Hematopoietic multipotent progenitor cell treated with erythropoietin and hydrocortisone succinate and interleukin-3 and kit ligand, for 17 days (in vitro differentiated cells): ENCODE measurements around the gene ZNF568.

Source experiments
- DNase-seq: peaks from one replicate; pipeline ENCODE4 v3.0.0-alpha.2; 2015; ENCODE audit warnings: low spot score

Gene ZNF568

DNA sequence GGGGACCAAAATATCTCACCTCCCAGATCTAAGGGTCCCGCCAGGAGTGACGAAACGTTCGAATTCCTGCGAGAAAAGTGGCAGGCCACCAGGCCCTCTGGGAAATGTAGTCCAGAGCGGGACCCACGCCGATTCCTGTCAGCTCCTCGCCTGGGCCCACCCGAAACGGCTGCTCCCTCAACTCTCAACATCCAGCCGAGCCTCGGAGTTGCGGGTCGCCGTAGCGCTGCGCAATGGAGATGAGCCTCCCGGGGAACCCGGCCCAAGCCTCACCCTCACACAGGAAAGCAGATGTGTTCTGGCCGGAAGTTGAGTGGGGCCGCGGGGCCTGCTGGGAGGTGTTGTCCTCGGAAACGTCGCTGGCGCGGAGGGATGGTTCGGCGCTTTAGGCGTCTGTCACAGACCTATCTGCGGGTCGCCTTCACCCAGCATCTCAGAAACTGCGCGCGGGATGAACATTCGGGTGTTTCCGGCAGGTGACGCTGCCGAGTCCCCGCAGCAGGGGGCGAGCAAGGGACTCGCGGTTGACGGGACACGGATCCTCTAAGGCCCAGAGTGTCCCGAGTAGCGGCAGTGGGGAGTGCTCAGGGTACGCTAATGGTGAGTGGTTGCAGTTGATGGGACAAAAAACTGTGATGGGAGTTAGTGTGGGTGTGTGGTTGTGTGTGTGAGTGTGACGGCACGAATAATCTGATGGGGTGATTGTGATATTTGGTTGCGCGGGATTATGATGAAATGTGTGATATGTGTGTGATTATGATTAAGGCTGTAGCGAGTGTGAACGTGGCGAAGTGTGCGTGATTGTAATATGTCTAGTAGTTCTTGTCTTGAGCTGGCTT lies at the start of gene ZNF568, which contains the start of gene ZNF829:
ZNF568 (plus strand) TSS at position 341 of the 839 bp plus-strand sequence. CDS start 6,439 bp downstream, outside the sequence.
ZNF829 (minus strand) TSS at position 300 of the 839 bp plus-strand sequence. CDS start 1,124 bp downstream, outside the sequence.
- DNase-seq, result peak; percentile 55

DNA sequence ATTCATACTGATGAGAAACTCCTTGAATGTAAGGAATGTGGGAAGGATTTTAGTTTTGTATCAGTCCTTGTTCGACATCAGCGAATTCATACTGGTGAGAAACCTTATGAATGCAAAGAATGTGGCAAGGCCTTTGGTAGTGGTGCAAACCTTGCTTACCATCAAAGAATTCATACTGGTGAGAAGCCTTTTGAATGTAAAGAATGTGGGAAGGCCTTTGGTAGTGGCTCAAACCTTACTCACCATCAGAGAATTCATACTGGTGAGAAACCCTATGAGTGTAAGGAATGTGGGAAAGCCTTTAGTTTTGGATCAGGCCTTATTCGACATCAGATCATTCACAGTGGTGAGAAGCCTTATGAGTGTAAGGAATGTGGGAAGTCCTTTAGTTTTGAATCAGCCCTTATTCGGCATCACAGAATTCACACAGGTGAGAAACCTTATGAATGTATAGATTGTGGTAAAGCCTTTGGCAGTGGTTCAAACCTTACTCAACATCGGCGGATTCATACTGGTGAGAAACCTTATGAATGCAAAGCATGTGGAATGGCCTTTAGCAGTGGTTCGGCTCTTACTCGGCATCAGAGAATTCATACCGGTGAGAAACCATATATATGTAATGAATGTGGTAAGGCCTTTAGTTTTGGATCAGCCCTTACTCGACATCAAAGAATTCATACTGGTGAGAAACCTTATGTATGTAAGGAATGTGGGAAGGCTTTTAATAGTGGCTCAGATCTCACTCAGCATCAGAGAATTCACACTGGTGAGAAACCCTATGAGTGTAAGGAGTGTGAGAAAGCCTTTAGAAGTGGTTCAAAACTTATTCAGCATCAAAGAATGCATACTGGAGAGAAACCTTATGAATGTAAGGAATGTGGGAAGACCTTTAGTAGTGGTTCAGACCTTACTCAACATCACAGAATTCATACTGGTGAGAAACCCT lies 38.9 kb upstream of the ZNF568 start:
- DNase-seq, result no peak

DNA sequence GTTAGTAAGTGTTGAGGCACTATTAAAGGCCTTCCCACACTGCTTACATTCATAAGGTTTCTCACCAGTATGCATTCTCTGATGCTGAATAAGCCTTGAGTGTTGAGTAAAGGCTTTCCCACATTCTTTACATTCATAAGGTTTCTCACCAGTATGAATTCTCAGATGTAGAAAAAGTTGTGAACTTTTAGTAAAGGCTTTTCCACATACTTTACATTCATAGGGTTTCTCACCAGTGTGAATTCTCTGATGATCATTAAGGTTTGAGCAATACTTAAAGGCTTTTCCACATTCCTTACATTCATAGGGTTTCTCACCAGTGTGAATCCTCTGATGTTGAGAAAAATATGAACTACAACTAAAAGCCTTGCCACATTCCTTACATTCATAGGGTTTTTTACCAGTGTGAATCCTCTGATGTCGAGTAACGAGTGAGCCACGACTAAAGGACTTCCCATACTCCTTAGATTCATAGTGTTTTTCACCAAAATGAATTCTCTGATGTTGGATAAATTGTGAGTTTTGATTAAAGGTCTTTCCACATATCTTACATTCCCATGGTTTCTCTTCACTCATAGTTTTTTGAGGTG lies 24.3 kb upstream of the ZNF568 start:
- DNase-seq, result no peak

DNA sequence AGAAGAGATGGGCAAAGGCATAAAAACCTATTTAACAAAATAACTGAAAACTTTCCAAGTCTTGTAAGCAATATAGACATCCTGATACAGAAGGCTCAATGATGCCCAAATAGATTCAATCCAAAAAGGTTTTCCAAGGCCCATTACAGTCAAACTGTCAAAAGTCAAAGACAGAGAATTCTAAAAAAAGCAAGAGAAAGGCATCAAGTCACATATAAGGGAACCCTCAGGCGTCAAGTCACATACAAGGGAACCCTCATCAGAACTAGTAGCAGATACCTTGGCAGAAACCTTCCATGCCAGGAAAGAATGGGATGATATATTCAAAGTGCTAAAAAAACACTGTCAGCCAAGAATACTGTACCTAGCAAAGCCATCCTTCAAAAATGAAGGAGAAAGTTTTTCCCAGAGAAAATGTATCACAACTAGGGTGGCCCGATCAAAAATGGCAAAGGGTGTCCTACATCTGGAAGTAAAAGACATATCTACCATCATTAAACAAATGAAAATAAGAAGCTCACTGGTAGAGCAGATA lies 21.2 kb upstream of the ZNF568 start:
- DNase-seq, result no peak

DNA sequence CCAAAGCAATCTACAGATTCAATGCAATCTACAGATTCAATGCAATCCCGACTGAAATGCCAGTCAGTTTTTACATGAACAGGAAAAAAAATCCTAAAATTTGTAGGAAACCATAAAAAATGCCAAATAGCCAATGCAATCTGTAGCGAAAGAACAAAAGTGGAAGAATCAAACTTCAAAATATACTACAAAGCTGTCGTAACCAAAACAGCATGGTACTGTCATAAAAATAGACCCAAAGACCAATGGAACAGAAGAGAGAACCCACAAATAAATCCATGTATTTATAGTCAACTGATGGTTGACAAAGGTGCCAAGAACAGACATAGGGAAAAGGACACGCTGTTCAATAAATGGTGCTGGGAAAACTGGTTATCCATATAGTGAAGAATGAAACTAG lies 17.7 kb upstream of the ZNF568 start:
- DNase-seq, result no peak

DNA sequence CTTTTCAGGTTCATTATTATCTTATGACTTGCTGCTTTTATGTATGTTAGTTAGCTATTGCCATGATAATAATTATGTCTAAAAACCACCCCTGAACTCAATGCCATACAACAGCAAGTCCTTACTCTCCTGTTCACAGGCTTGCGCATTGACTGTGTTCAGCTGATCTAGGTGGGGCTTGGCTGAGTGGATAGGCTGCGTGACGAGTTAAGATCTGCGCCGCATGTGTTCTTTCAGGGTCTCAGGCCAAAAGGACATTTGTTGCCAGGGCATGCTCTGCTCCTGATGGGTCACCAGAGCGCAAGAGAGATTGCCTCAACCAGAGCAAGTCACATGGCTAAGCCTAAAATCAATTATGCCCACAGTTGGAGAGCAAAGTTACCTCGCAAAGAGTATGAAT lies 859 bp downstream of the ZNF568 start:
- DNase-seq, result no peak

DNA sequence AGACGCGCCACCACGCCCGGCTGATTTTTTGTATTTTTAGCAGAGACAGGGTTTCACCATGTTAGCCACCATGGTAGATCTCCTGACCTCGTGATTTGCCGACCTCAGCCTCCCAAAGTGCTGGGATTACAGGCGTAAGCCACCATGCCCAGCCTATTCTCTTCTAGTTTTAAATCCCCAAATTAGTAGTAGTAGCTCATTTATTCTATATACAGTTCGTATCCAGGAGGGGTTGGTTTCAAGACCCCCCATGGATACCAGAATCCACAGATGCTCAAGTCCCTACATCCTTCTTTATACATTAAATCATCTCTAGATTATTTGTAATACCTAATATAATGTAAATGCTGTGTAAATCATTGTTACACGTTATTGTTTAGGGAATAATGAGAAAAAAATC lies 2.0 kb downstream of the ZNF568 start:
- no peak for DNase-seq

DNA sequence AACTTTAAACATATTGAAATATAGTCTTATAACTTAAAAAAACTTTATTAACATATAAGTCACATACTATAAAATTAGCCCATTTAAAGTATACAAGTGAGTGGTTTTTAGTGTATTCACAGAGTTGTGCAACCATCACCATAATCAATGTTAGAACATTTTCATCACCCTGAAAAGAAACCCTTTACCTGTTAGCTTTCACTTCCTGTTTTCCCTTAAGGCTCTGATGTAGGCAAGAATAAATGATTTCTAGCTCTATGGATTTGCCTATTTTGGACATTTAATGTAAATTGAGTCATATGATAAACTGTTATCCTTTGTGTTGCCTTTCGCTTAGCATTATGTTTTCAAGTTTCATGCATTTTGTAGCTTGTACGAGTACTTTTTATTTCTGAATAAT lies 15.6 kb downstream of the ZNF568 start:
- DNase-seq, result no peak

DNA sequence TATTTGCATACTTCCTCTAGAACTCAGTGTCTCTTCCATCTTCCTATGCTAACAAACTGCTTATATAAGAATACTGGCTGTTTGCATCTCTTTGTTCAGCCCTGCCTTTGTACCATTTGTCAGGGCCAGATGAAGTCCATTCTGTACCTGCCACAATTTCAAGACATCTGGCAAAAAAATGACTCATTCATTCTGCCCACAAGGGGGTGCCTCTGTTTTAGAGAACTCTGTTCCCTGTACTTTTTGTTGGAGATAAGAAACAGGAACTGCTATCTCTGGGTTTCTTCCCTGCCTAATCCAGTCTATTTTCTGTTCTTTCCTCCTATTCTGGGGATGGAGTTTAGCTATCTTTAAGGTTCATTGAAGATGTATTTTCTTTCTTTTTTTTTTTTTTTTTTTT lies 23.0 kb downstream of the ZNF568 start:
- no peak for DNase-seq

DNA sequence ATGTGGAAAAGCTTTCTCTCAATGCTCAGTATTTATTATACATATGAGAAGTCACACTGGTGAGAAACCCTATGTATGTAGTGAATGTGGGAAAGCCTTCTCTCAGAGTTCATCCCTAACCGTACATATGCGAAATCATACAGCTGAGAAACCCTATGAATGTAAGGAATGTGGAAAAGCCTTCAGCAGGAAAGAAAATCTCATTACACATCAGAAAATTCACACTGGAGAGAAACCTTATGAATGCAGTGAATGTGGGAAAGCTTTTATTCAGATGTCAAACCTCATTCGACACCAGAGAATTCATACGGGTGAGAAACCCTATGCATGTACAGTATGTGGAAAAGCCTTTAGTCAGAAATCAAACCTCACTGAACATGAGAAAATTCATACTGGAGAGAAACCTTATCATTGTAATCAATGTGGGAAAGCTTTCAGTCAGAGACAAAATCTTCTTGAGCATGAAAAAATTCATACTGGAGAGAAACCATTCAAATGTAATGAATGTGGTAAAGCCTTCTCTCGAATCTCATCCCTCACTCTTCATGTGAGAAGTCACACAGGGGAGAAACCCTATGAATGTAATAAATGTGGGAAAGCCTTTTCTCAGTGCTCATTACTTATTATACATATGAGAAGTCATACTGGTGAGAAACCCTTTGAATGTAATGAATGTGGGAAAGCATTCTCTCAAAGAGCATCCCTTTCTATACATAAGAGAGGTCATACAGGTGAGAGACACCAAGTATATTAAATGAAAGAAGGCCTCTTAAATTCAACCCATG lies 34.4 kb downstream of the ZNF568 start:
- no peak for DNase-seq

DNA sequence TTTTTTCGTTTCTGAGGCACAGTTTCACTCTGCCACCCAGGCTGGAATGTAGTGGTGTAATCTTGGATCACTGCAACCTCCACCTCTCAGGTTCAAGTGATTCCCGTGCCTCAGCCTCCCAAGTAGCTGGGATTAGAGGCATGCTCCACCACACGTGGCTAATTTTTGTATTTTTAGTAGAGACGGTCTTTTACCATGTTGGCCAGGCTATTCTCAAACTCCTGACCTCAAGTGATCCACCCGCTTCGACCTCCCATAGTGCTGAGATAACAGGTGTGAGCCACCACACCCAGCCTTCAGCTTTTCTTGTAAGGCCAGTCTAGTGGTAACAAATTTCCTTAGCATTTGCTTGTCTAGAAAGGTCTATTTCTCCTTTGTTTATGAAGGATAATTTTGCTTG lies 46.2 kb downstream of the ZNF568 start:
- no peak for DNase-seq

DNA sequence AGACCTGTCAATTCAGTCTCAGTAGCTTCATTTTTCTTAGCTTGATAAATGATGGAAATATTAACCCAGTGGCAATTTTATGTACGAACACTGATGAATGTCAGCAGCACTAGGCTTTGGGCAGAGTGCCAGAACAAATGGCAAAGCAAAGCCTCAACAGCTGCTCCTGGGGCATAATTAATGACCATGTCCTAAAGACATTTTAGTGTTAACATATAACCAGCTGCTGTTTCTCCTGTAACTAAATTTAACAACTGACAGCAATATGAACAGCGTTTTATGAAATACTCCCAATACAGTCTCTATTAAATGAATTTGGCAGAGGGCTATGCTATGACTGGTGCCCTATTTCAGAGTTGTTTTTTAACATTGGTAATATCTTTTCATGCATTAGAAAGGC lies 47.1 kb downstream of the ZNF568 start:
- DNase-seq, result no peak

DNA sequence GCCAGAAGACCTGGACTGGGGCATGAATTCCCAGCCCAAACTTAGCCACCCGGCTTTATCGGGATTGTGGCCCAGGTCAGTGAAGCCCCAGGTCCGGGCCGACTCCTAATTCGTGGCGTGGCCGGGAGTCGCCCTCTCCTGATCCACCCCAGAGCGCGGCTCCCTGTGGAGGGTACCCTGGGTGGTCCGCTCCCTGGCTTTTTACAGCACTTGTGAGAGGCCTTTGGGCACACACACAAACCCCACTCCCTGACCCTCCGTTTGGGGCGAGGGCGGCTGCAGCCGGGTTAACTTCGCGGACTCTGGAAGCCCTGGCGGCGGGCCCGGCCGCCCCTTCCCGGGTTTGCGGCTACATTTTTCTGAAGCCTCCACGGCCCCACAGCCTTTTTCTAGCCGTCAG lies 56.4 kb downstream of the ZNF568 start:
- DNase-seq, result no peak

DNA sequence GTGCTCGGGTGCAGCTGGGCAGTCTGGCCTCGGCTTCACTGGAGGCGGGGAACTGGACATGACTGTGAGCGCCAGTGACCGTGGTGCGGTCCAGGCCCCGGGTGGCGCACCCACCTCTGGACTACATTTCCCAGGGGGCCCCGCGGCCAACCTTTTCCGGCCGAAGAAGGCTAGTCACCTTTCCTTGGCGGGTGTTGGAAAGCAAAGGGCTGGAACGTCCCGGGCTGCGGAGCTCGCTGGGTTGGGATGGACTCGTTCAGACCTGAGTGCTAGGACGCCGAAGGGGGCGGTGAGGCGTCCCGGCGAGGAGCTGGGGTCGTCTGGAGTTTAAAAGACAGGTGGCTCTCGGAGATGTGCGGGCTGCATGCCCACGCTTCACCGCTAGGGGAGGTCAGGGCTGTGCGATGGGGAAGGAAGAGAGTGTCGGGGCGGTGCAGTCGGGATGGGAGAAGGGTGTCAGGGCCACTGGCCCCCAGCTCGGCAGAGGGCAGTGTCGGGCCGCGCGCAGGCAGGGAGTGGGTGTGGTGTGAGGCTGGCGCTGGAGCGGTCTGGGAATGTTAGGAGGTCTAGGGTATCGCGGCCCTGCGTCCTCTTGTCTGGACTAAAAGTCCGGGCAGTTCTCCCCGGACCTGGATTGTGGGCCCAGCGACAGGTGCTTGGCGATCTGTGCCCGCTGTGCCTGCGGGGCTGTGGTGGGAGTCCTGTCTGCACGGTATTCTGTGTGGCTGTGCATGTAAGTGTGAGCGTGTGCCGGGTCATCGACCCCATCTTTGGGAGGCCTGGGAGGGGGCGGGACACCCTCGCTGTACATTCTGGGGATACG lies 57.1 kb downstream of the ZNF568 start:
- no peak for DNase-seq

DNA sequence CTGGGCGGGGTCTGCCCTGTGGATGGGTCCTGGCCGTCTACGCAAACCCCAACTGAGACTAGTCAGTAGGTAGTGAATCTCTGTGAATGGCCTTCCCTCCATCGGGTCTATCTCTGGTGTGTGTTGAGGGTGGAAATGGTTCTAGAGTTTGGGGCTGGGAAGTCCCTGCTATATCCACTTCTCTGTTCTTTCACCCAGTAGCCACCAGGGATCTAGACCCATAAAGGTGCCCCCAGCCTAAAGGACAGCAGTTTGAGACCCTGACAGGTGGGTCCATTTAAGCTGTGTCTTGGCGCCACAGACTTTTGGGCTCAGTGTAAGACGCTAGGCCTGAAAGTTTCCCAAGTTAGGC lies 57.7 kb downstream of the ZNF568 start:
- no peak for DNase-seq

DNA sequence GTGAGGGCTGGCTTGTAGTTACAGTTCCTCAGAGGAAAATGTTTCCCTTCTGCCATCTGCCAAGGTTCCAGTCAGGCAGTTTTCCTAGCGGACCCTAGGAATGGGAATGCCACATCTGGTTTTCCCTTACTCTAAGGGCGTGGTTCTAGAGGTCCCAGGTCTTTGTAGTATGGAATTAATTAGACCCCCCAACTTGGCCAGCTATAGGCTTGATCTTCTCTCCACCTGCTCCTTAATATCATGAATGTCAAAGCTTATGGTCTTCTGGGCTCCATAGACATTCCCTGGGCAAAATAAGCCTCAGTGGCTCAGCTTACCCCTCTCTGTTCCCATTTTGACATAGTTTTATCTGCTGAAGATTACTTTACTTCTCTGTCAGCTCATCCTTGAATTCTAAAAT lies 70.0 kb downstream of the ZNF568 start:
- DNase-seq, result no peak

DNA sequence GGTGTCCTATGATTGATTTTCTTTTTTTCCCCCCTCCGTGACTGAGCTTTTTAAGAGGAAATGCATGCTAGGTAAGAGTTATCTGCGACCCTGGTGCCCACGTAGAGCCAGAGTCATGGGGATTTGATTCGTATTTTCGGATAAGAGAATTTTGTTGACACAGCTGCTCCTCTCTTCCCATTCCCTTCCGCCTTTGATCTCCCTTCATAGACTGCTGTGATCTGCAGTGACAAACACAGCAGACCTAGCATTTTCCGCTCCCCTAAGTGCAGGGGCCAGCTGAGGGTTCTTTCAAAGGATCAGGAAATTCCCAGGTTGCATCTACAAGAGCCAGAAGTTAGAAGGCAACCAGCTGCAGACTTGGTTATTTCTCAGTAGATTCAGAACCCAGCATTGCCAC lies 70.5 kb downstream of the ZNF568 start:
- no peak for DNase-seq

DNA sequence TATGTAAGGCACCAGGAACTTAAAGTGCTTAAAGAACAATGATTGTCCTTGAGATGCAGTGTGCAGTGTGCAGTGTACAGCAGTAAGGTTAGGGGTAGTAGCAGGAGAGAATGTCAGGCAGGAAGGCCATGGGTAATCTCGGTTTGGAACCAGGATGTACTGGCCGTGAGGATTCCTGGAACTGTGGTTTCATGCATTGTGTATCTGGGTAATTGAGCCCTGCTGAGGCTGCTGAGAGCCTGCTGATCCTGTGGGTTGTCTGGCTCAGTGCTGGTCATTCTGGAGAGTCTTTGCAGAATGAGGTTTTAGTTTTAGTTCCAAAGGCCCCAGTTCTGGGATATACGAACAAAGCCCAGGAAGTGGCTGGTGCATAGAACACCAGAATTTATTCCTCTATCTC lies 71.0 kb downstream of the ZNF568 start:
- DNase-seq, result no peak

DNA sequence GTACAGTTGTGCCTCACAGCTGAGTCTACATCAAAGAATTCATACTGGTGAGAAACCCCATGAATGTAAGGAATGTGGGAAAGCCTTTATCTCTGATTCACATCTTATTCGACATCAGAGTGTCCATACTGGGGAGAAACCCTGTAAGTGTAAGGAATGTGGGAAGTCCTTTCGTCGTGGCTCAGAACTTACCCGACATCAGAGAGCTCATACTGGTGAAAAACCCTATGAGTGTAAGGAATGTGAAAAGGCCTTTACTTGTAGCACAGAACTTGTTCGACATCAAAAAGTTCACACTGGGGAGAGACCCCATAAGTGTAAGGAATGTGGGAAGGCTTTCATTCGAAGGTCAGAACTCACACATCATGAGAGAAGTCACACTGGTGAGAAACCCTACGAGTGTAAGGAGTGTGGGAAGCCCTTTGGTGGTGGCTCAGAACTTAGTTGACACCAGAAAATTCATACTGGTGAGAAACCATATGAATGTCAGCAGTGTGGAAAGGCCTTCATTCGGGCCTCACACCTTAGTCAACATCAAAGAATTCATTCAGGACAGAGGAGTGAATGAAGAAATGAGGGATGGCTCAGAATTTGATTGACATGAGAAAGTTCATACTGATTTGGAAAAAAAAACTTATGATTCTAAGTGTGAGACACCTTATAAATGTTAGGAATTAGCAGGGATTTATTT lies 81.2 kb downstream of the ZNF568 start:
- DNase-seq, result no peak

DNA sequence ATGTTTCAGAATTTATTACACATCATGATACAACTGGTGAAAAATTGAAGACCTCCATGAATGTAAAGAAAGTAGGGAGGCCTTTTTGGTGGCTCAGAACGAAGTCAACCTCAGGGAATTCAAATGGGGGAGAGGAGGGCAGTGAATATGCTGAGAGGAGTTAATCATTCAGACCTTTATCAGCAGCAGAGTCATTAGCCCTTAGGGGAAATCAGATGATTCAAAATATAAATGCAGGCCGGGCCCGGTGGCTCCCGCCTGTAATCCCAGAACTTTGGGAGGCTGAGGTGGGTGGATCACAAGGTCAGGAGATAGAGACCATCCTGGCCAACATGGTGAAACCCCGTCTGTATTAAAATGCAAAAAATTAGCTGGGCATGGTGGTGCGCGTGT lies 81.7 kb downstream of the ZNF568 start:
- DNase-seq, result no peak
